Stimulated activated CD4-positive, alpha-beta T cell treated with anti-CD3 and anti-CD28 coated beads, Interleukin-1b, Interleukin-23, amount 100 ng/mL, for 1 hour (primary cell): Measurements from ENCODE around the gene ITIH5.

Experiments used
- DNase-seq, 2 donors: peaks; one replicate each; pipeline ENCODE4 v3.0.0-alpha.2; 2020; ENCODE audit warnings: low read depth in 2 of 2

The ITIH5 gene

DNA sequence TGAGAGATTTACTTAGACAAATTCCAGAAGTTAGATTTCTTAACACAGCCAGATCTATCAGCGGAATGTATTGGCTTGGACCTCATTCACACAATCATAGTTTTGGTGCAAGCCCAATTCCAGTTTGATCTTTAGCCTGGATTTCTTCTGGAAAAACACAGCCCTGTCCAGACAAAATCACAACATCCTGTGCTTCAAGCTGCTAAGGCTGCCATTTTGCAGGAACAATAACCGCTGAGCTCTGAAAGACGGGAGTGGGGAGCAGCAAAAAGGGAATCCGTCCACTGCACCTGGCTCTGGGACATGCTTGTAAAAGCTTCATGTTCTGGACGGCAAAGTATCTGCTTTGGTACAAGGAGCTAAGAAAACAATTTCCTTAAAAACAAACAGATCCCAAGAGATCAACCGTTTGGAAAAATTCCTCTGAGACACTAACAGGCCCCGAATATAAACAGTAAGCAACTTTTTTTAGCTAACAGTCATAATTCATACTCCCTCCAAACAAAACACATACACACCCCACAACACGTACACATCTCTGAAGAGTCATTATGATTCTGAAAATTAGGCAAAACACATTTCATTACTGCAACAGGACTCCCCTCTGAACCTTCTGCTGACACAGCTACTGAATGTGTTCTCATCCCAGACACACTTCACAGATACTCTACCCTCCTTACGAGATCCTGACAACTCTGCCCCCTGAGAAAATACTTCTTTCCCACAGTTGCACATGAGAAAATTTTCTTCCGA lies 32.4 kb downstream of the ITIH5 start:
- DNase-seq: no peak

DNA sequence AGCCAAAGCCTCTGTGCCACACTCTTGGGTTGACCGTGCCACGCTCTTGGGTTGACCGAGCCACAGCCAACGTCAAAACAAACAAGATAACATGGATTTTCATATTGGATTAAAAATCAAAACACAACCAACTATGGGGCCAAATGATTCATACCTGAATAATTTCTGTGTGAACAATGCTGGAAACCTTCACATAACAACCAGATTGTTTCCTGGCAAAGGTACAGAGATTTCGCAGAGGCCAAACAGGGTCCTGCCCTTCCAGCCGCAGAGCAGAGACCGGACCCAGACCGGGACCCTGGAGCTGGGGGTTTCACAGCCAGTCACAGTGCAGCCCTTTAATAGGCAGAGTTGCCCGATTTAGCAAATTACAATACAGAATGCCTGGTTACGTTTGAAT lies 40.5 kb downstream of the ITIH5 start:
- no peak for DNase-seq

DNA sequence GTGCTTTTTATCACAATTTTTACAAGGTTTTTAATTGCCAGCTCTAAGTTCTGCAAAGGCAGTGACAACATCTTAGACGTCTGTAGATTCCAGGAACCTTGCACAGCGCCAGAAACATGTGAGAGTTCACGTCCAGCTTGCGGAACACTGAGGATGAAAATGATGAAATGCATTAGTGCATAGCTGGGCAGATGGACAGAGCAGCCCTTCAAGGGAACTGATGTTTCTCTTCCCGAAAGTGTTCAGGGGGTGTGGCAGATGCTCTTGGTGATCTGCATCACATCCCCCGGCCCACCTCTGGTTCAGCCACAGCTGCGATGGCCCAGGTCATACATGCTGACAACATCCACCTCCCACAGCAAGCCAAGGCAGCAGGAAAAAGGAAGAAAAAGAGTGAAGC lies 40.9 kb downstream of the ITIH5 start:
- no peak for DNase-seq

DNA sequence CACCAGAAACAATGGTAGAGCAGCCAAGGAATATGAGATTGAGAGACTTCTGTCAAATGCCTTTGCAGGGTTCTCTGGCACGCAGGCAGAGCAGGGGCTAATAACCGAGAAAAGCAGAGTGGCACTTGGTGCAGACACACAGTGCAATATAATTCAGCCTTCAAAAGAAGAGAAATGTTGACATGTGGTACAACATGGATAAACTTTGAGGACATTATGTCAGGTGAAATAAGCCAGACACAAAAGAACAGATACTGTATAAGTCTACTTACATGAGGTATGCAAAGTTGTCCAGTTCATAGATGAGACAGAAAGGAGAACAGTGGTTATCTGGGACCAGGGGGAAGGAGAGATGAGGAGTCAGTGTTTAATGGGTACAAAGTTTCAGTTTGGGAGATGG lies 41.8 kb downstream of the ITIH5 start:
- no peak for DNase-seq

DNA sequence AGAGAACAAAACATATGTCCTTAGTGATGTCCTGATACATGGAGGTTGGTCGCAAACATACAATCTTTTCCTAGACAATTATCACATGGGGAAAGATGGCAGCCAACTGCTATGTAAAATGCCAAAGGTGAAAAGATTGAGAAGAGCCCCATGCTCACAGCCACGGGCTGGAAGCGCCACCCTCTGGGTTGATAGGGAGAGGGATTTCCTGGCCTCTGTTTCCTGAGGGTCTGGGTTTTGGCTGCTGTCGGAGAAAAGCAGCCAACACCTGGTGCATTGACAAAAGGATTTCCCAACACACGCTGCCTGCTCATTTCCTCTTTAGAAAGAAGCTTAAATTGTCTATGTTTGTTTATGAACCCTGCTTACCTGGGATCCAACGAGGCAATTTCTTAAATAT lies 43.8 kb downstream of the ITIH5 start:
- no peak for DNase-seq

DNA sequence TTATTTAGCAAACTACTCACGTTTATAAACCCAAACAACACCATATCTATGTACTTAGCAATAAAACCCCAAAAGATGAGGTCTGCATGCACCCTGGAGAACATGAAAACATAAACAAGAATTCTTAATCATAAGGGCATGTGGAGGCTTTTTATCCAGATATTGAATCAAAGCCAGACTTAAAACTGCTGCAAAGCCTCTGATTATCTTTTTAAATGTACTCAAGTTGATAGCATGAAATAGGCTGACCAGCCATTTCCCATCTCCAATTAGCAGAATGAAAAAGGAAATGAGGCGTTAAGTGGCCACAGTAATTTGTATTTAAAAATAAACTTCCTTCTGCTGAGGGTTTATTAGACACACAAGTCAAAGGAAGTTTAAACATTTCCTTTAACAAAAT lies 48.3 kb downstream of the ITIH5 start:
- no peak for DNase-seq

DNA sequence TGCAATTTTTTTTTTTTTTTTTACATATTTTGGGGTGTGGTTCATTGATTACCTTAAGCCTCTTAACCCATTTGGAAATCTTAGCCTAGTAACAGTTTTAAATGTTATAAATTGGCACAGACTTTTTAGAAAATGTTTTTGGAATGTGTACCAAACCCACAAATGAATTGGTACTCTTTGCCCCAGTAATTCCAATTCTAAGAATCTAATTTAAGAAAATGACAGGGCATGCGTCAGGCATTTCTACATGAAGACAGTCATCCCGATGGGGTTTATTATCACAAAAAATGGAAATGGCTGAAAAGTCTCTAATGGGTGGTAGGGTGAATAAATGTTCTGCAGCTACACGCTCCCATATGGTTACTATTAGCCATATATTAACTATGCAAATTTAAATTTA lies 54.9 kb downstream of the ITIH5 start:
- no peak for DNase-seq

- DNase-seq: no peak
Observed at GRCh38 chr10:7610651-7611389, 55.9 kb downstream of the ITIH5 start.

DNA sequence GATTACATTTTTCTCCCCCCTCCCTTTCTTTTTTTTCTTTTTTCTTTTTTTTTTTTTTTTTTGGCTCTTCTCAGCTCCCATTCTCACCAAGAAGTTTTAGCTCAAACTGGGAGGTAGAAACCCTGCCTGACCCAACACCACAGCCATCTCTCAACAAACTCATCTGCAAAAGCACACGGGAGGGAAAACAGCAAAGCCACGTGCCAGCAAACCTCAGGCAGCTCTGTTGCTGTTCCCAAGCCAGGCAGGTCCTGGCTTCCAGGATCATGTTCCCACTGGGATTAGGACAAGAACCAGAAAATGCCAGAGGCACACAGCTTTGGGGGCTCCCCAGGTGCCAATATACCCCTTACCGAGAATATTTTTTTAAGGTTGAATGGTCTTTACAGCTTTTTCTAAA lies 56.7 kb downstream of the ITIH5 start:
- no peak for DNase-seq

GRCh38 chr10:7609556-7609955 lies 57.2 kb downstream of the ITIH5 start:
- DNase-seq: no peak

DNA sequence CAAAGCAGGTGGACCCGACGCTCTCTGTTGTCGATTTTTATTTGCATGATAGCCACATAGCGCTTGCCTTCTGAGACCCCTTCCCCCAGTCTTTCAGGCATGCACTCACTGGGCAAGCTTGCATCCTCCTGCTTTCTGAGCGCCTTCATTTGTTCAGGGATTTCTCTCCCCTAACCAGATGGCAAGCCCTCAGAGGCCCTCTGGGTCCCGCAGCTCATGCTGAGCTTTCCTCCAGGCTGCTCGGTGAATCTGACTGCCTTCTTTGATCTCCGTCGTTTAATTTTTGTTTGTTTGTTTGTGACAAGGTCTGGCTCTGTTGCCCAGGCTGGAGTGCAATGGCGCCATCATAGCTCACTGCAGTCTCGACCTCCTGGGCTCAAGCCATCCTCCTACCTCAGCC lies 58.8 kb downstream of the ITIH5 start:
- DNase-seq: no peak

- no peak for DNase-seq
Observed at GRCh38 chr10:7606951-7607404, 59.8 kb downstream of the ITIH5 start.

DNA sequence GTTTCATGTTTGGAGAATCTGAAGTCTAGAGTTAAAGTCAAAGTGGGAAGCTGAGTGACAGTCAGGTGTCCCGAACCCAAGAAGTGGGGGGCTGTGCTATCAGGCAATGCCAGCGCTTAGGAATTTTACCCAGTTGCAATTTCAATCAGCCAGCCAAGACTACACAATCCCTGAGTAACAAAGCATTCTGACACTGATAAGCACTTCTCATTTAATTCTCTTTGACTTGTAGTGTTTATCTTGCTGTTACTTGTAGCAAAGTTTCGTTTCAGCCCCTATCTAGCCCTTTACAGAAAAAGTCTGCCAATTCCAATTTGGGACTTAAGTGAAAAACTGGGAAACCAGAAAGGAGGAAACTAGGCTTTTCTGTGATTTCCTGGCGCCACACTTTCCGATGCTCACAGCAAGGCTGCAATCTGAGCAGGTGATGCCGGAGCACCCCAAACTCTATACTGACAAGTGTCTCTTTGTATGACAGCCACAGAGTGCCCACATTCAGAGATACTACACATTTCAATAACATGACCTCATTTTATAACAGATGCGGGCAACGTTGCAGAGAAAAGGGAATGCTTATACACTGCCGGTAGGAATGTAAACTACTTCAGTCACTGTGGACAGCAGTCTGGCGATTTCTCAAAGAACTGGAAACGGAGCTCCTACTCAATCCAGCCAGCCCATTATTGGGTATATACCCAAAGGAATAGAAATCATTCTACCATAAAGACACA lies 61.0 kb downstream of the ITIH5 start:
- no peak for DNase-seq

DNA sequence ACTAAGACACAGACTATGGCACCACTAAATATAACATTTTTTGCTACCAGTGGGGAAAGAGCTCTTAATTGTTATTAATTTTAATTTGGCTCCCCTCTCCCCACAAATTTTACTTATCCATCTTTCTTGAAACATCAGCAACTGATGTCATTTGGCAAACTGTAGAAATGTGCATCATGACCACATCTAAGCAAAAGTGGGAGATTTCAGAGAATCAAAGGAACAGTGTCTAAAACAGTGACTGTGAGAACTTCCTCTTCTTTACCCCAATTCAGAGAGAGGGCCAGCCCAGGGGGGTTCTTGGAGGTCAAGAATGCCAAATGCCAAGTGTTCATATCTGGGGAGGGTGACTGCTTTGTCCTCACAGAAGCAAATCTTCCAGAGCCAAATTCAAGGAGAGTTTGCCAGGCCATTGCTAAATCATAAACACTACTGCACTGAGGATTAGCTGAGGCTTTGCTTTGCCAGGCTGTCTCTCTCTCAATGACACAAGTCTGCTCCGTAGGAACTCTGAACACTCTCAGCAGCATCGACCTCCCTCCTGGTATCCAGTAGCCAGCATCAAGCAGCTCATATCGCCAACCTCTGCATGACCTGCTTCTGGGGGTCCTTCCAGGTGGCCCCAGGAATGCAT lies 65.6 kb downstream of the ITIH5 start:
- DNase-seq: no peak

GRCh38 chr10:7598771-7599170 lies 68.0 kb downstream of the ITIH5 start:
- DNase-seq: no peak

- DNase-seq: no peak
Observed at GRCh38 chr10:7596356-7596755, 70.4 kb downstream of the ITIH5 start.

DNA sequence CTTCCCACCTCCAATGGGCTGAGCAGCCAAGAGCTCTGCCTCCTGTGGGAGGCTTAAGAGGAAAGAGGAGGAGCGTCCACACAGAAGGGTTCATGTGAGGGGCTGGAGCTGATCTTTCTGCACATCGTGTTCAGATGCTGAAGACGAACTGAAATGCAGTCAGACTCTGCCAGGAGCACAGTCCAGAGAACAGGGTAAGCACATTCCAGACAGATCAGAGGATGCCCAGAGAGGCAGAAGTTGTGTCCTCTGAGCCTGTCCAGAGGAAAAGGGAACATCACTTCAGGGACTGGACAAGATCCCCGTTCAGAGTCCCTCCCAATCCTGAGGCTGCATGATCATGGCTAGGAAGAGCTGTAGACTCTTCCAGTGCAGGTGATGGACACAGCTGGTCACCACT lies 72.9 kb downstream of the ITIH5 start:
- DNase-seq: no peak

- DNase-seq: no peak
Observed at GRCh38 chr10:7593063-7593462, 73.7 kb downstream of the ITIH5 start.

GRCh38 chr10:7592627-7593026 lies 74.1 kb downstream of the ITIH5 start:
- DNase-seq: no peak

GRCh38 chr10:7590271-7590670 lies 76.5 kb downstream of the ITIH5 start:
- no peak for DNase-seq

- no peak for DNase-seq
Observed at GRCh38 chr10:7589748-7590147, 77.0 kb downstream of the ITIH5 start.

- no peak for DNase-seq
Observed at GRCh38 chr10:7587865-7588188, 78.9 kb downstream of the ITIH5 start.
